H1 (cell line): Measurements from ENCODE around the gene NR4A2. TPM values are rescaled to one million over a fixed set of nuclear protein-coding genes. Genes with fewer than 3 reads are reported as not detected.

ENCODE experiments used
- CTCF ChIA-PET: fragments of 300-600 bp; sonication (Branson Sonifier 250); formaldehyde crosslinking; loops from one replicate; lab custom pipeline; 2021; ENCODE audit not compliant: partially characterized antibody; lab: Charles Lee
- POLR2A ChIA-PET: fragments of 300-600 bp; sonication (Branson Sonifier 250); formaldehyde crosslinking; loops from one replicate; lab custom pipeline; 2021; ENCODE audit warnings: inconsistent platforms; ENCODE audit not compliant: partially characterized antibody; lab: Charles Lee
- DNase-seq, 2 experiments: peaks; one replicate each; pipeline versions ENCODE4 v3.0.0 to v3.0.0-alpha.2; 2010 to 2022; ENCODE audit warnings: low spot score in 2 of 2, low read depth in 1 of 2, mixed read lengths in 1 of 2
- FAIRE-seq: peaks from 2 replicates; lab custom pipeline; 2011; peaks lifted over from hg19 to GRCh38; lab: Jason Lieb, UNC
- H2AFZ ChIP-seq: 2 replicates; pipeline ENCODE4 v1.8.1; 2012; ENCODE audit warnings: low read length, inconsistent platforms
- H2AK5ac ChIP-seq: 2 replicates; pipeline ENCODE4 v1.6.1; 2013; ENCODE audit warnings: low read depth, low read length
- H2BK120ac ChIP-seq: replicated peaks from 2 replicates; pipeline ENCODE3; 2013; ENCODE audit warnings: low read depth, low read length, inconsistent platforms
- H2BK12ac ChIP-seq: 2 replicates; pipeline ENCODE4 v1.6.1; 2013; ENCODE audit warnings: low read depth, low read length
- H2BK15ac ChIP-seq: 2 replicates; pipeline ENCODE4 v1.6.1; 2013; ENCODE audit warnings: low read length
- H2BK20ac ChIP-seq: 2 replicates; pipeline ENCODE4 v1.6.1; 2013; ENCODE audit warnings: low read length
- H2BK5ac ChIP-seq: 2 replicates; pipeline ENCODE4 v1.6.1; 2013; ENCODE audit warnings: low read depth, low read length
- H3K14ac ChIP-seq: 2 replicates; pipeline ENCODE4 v1.6.1; 2013; ENCODE audit warnings: inconsistent platforms; ENCODE audit not compliant: insufficient read length
- H3K18ac ChIP-seq: 2 replicates; pipeline ENCODE4 v1.6.1; 2013; ENCODE audit warnings: low read length; ENCODE audit errors: extremely low read depth
- H3K23ac ChIP-seq: 2 replicates; pipeline ENCODE4 v1.6.1; 2013; ENCODE audit warnings: inconsistent platforms; ENCODE audit not compliant: insufficient read length
- H3K23me2 ChIP-seq: 2 replicates; pipeline ENCODE4 v1.6.1; 2013; ENCODE audit warnings: low read depth, low read length
- H3K27ac ChIP-seq: 2 replicates; pipeline ENCODE4 v1.6.1; 2011; ENCODE audit warnings: low read depth, low read length, inconsistent platforms
- H3K27me3 ChIP-seq, 4 experiments: replicated peaks in 1 of 4; 1 replicate in 1 of 4; 2 replicates in 3 of 4; pipeline versions ENCODE4 v1.6.1 to v1.8.1; 2011 to 2013; ENCODE audit warnings: low read length in 3 of 4, mild to moderate bottlenecking in 3 of 4, inconsistent platforms in 2 of 4, mixed read lengths in 2 of 4, moderate library complexity in 1 of 4; ENCODE audit not compliant: control insufficient read depth in 3 of 4, insufficient read depth in 3 of 4; ENCODE audit errors: extremely low read depth in 1 of 4
- H3K36me3 ChIP-seq, 4 experiments: 2 replicates each; pipeline versions ENCODE4 v1.6.1 to v1.8.1; 2011 to 2013; ENCODE audit warnings: mild to moderate bottlenecking in 4 of 4, low read length in 3 of 4, moderate library complexity in 2 of 4, control low read depth in 1 of 4, inconsistent platforms in 1 of 4; ENCODE audit not compliant: insufficient read depth in 4 of 4, control insufficient read depth in 2 of 4
- H3K4ac ChIP-seq: replicated peaks from 2 replicates; pipeline ENCODE3; 2013; ENCODE audit warnings: low read length, low read depth, mixed read lengths, inconsistent platforms; ENCODE audit not compliant: insufficient read length
- H3K4me1 ChIP-seq, 4 experiments: replicated peaks in 1 of 4; 1 replicate in 1 of 4; 2 replicates in 3 of 4; pipeline versions ENCODE4 v1.6.1 to v1.8.1; 2011 to 2013; ENCODE audit warnings: low read length in 3 of 4, inconsistent platforms in 2 of 4, mixed read lengths in 1 of 4; ENCODE audit not compliant: insufficient read depth in 4 of 4, control insufficient read depth in 3 of 4
- H3K4me2 ChIP-seq, 2 experiments: 2 replicates each; pipeline versions ENCODE4 v1.6.1 to v1.8.1; 2011 to 2013; ENCODE audit warnings: low read depth in 2 of 2, low read length in 2 of 2, control low read depth in 1 of 2, inconsistent platforms in 1 of 2, mild to moderate bottlenecking in 1 of 2; ENCODE audit not compliant: insufficient read depth in 1 of 2
- H3K4me3 ChIP-seq, 4 experiments: fragments of 200-600, 300-600 bp in 1 of 4; sonication (generic), shearing (Covaris generic), sonication (Bioruptor Twin) in 1 of 4; 2 replicates each; pipeline versions ENCODE4 v1.5.1 to v1.8.1; 2011 to 2016; ENCODE audit warnings: low read length in 4 of 4, low read depth in 3 of 4, control low read depth in 2 of 4, inconsistent platforms in 2 of 4, mild to moderate bottlenecking in 2 of 4, mixed read lengths in 1 of 4, moderate library complexity in 1 of 4; ENCODE audit not compliant: insufficient read depth in 2 of 4; ENCODE audit errors: extremely low read depth in 1 of 4
- H3K56ac ChIP-seq: replicated peaks from 2 replicates; pipeline ENCODE3; 2013; ENCODE audit warnings: low read depth, mild to moderate bottlenecking, mixed read lengths, low read length, inconsistent platforms; ENCODE audit not compliant: insufficient read length
- H3K79me1 ChIP-seq: 2 replicates; pipeline ENCODE4 v1.6.1; 2013; ENCODE audit warnings: low read depth, low read length, control low read depth
- H3K79me2 ChIP-seq, 2 experiments: 2 replicates each; pipeline versions ENCODE4 v1.6.1 to v1.8.1; 2012 to 2013; ENCODE audit warnings: low read length in 2 of 2, mild to moderate bottlenecking in 2 of 2, inconsistent platforms in 1 of 2; ENCODE audit not compliant: insufficient read depth in 2 of 2, control insufficient read depth in 1 of 2
- H3K9ac ChIP-seq, 4 experiments: replicated peaks in 1 of 4; 1 replicate in 1 of 4; 2 replicates in 3 of 4; pipeline versions ENCODE4 v1.6.1 to v1.8.1; 2011 to 2013; ENCODE audit warnings: low read depth in 3 of 4, low read length in 3 of 4, control low read depth in 2 of 4, mild to moderate bottlenecking in 2 of 4, moderate library complexity in 2 of 4, inconsistent platforms in 1 of 4; ENCODE audit errors: extremely low read depth in 1 of 4
- H3K9me3 ChIP-seq, 2 experiments: 2 replicates each; pipeline versions ENCODE4 v1.6.1 to v1.8.1; 2012 to 2013; ENCODE audit warnings: mild to moderate bottlenecking in 2 of 2, moderate library complexity in 2 of 2, control low read depth in 1 of 2, inconsistent platforms in 1 of 2, low read depth in 1 of 2, low read length in 1 of 2, mixed read lengths in 1 of 2; ENCODE audit not compliant: insufficient read depth in 2 of 2
- H4K20me1 ChIP-seq, 2 experiments: replicated peaks in 1 of 2; 2 replicates each; pipeline versions ENCODE3 to v1.8.1; 2011 to 2013; ENCODE audit warnings: inconsistent platforms in 2 of 2, low read length in 2 of 2, mild to moderate bottlenecking in 1 of 2; ENCODE audit not compliant: insufficient read depth in 2 of 2, control insufficient read depth in 1 of 2
- H4K5ac ChIP-seq: 2 replicates; pipeline ENCODE4 v1.6.1; 2013; ENCODE audit warnings: low read length, low read depth, mixed read lengths, inconsistent platforms; ENCODE audit not compliant: insufficient read length
- H4K8ac ChIP-seq: 2 replicates; pipeline ENCODE4 v1.8.0; 2013; ENCODE audit warnings: mild to moderate bottlenecking, moderate library complexity, low read length, inconsistent platforms; ENCODE audit not compliant: insufficient read depth; ENCODE audit errors: extremely low read depth
- H4K91ac ChIP-seq: replicated peaks from 2 replicates; pipeline ENCODE3; 2013; ENCODE audit warnings: low read length, mixed read lengths, inconsistent platforms; ENCODE audit not compliant: insufficient read length
- GABPA ChIP-seq: IDR thresholded peaks from 2 replicates; pipeline ENCODE4 v1.6.1; 2011; ENCODE audit warnings: mild to moderate bottlenecking, low read length, moderate library complexity, borderline replicate concordance; ENCODE audit not compliant: insufficient read depth
- POLR2A ChIP-seq, 2 experiments: IDR thresholded peaks; 1 replicate in 1 of 2; 2 replicates in 1 of 2; pipeline ENCODE4 v1.6.1; 2011; ENCODE audit warnings: low read depth in 2 of 2, low read length in 2 of 2, mild to moderate bottlenecking in 2 of 2; ENCODE audit errors: control extremely low read depth in 1 of 2
- RBBP5 ChIP-seq: IDR thresholded peaks from 2 replicates; pipeline ENCODE4 v1.7.1; 2012; ENCODE audit warnings: low read depth, mild to moderate bottlenecking, inconsistent platforms, low read length, moderate library complexity, borderline replicate concordance
- RFX5 ChIP-seq: IDR thresholded peaks from 2 replicates; pipeline ENCODE4 v1.6.1; 2011; ENCODE audit warnings: low read depth, low read length, improper control_type of control experiment, borderline replicate concordance
- SP2 ChIP-seq: IDR thresholded peaks from 2 replicates; pipeline ENCODE4 v1.6.1; 2012; ENCODE audit warnings: mild to moderate bottlenecking, low read length, inconsistent platforms
- polyA plus RNA-seq, 7 experiments: library from polyadenylated mRNA; depleted of rRNA in 3 of 7; stranded (reverse) in 5 of 7; unstranded in 2 of 7; fragments of >200 nt in 5 of 7; fragments of 200-250 nt in 2 of 7; gene quantifications; 1 replicate in 5 of 7; 2 replicates in 1 of 7; 4 replicates in 1 of 7; pipeline versions ENCODE4 v1.2.1 to v1.2.3, GENCODE V29; 2011 to 2013; ENCODE audit warnings: missing spikeins in 2 of 7, mixed read lengths in 2 of 7
- total RNA-seq: library from RNA; stranded (reverse); fragmentation: NEBNext Ultra II Directional; extraction: Animal tissue kit (Norgen Biotek cat#: 25700); gene quantifications from 2 replicates; pipeline ENCODE4 v1.2.1, GENCODE V29; 2021

Gene NR4A2
- total and polyA plus RNA-seq, 2 of the 8 experiments (the other 6 are each of a cell fraction or from before 2014, with no cell fraction given), result 0.15 to 1.7 TPM

DNA sequence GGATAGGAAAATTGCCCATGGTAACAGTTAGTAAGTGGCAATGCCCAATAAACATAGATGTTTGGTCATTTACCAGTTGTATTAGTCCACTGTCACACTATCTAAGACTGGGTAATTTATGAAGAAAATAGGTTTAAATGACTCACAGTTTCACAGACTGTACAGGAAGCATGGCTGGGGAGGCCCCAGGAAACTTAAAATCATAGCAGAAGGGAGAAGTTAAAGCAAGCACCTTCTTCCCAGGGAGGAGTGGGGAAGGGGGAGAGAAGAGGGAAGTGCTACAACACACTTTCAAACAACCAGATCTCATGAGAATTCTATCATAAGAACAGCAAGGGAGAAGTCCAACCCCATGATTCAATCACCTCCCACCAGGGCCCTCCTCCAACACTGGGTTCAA is 23.4 kb downstream of the NR4A2 start:
- H3K4me2 ChIP-seq, result no peak overlapping the region
- no peak overlapping the region for H2BK120ac ChIP-seq
- H4K20me1 ChIP-seq, result no peaks in the 10 kb centered on the region
- H3K4ac ChIP-seq, result no peak overlapping the region
- ChIA-PET POLR2A (no interaction called here), CTCF (interaction anchor here (0.7 kb wide), 1 partner anchor 747 kb away, joined by 3 read pairs; no protein-coding TSS in a partner anchor)
- H3K36me3 ChIP-seq, result no peaks in the 10 kb centered on the region
- no peak for DNase-seq
- H3K14ac ChIP-seq, result no peak overlapping the region
- no peaks in the 10 kb centered on the region for H3K23me2 ChIP-seq
- H3K56ac ChIP-seq, result no peak overlapping the region
- no peak overlapping the region for H2AK5ac ChIP-seq
- no peak overlapping the region for H2BK12ac ChIP-seq
- no peaks in the 10 kb centered on the region for H3K27me3 ChIP-seq
- no peak overlapping the region for H3K27ac ChIP-seq
- H3K9ac ChIP-seq, result no peak overlapping the region
- H4K91ac ChIP-seq, result no peak overlapping the region
- no peak overlapping the region for H4K8ac ChIP-seq
- H3K79me1 ChIP-seq, result no peaks in the 10 kb centered on the region
- H3K4me3 ChIP-seq, result no peak overlapping the region
- H2AFZ ChIP-seq, result no peak overlapping the region
- H3K4me1 ChIP-seq, result no peaks in the 10 kb centered on the region
- no peak overlapping the region for H4K5ac ChIP-seq
- H2BK20ac ChIP-seq, result no peak overlapping the region
- H2BK5ac ChIP-seq, result no peak overlapping the region
- TF ChIP-seq SP2 (no peak), RBBP5 (no peak), RFX5 (no peak), GABPA (no peak), POLR2A (IDR thresholded peaks at IDR 0.05; ENCODE audit: control extremely low read depth in 1 of 2, low read depth in 2 of 2, low read length in 2 of 2) (no peak)
- no peak overlapping the region for H3K18ac ChIP-seq
- H3K79me2 ChIP-seq, result no peaks in the 10 kb centered on the region
- no peak for FAIRE-seq
- no peak overlapping the region for H3K23ac ChIP-seq
- no peaks in the 10 kb centered on the region for H3K9me3 ChIP-seq
- no peak overlapping the region for H2BK15ac ChIP-seq
